GM23338 (cell line): ENCODE data around the gene MED1.

ENCODE experiments used
- CTCF ChIP-seq, 2 experiments: fragments of 200-600 bp in 1 of 2; sonication (generic) in 1 of 2; conservative IDR thresholded peaks; 2 replicates each; pipeline versions ENCODE4 v1.5.1 to v1.6.1; 2016 to 2017; ENCODE audit warnings: antibody characterized with exemption in 2 of 2, low read depth in 2 of 2, mild to moderate bottlenecking in 2 of 2, moderate library complexity in 1 of 2
- EZH2 ChIP-seq: fragments of 200-600 bp; sonication (generic); IDR thresholded peaks from one replicate; pipeline ENCODE4 v1.8.0; 2017; ENCODE audit warnings: antibody characterized with exemption, mild to moderate bottlenecking, low read depth; ENCODE audit not compliant: unreplicated experiment

GRCh38 chr17:39405436-39405835 is 45.6 kb downstream of the MED1 start:
- no peak for TF ChIP-seq EZH2
- no peak for TF ChIP-seq CTCF (conservative IDR thresholded peaks at IDR 0.05; ENCODE audit: low read depth in 2 of 2)
